EL (cell line): ENCODE results near the gene ARHGEF28.
A peak's percentile ranks its signal among the peaks of the same experiment; 100 is the strongest.

ENCODE experiments used
- DNase-seq: peaks from one replicate; pipeline ENCODE4 v3.0.0-alpha.2; 2016

Gene ARHGEF28

DNA sequence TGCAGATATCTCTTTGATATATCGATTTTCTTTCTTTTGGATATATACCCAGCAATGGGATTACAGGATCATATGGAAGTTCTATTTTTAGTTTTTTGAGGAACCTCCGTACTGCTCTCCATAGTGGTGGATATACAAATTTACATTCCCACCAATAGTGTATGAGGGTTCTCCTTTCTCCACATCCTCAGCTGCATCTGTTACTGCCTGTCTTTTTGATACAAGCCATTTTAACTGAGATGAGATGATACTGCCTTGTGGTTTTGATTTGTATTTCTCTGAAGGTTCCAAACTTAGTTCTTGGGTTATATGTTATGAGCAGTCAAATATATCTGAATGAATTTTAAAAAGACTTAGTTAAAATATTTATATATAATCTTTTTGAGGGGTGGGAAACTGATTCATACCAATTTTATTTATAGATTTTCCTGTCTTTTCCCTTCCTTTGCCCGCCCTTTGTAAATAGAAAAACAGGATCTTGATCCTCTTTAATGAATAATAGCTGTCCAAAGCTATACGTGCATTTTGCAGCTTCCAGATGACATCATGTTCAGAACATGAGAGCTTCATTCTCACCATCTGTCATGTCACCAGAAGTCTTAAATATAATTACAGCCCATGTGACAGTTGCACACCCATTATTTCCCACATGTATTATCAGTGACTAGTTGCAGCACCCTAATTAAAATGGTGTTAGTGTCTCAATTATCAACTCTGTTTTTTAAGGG is 6.2 kb upstream of the ARHGEF28 start:
- no peak for DNase-seq

DNA sequence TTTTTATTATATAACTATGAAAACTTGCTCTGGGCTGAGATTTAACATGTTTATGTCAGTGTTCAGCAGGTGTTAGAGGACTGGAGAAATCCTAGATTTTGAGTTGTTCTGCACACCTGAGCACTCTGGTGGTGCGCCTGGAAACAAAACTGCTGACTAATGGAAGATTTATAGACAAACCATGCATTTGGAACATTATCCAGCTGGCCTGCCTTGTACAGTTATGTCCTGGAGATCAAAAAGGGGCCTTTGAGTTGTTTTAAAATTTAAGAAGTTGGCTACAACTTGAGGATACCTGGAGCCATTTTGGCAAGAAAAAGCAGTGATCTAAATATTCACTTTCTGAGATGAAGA is 5.7 kb upstream of the ARHGEF28 start:
- no peak for DNase-seq

DNA sequence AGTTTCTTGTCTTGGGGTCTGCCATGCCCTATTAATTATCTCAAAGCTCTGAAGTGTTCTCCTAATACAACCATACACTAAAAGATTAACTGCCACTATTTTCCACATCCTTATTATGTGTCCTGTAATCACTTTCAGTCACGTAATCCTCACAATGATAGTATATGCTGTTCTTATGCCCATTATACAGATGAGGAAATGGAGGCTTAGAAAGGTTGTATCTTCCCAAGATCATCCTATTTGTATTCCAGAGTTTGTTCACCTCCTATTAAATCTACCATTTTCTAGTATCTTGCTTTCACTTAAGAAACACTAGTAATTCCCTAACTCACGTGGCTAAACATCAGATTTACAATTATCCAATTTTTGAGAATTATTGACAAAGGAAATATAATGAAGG is 2.9 kb upstream of the ARHGEF28 start:
- no peak for DNase-seq

- no peak for DNase-seq
Observed at GRCh38 chr5:73623901-73624404, 2.0 kb upstream of the ARHGEF28 start.

GRCh38 chr5:73624888-73625287 is 1.1 kb upstream of the ARHGEF28 start:
- DNase-seq, result no peak

- DNase-seq, result no peak
Observed at GRCh38 chr5:73625372-73625943, 538 bp upstream of the ARHGEF28 start.

GRCh38 chr5:73626814-73627313 is 868 bp downstream of the ARHGEF28 start:
- no peak for DNase-seq

GRCh38 chr5:73629456-73629855 is 3.5 kb downstream of the ARHGEF28 start:
- no peak for DNase-seq

DNA sequence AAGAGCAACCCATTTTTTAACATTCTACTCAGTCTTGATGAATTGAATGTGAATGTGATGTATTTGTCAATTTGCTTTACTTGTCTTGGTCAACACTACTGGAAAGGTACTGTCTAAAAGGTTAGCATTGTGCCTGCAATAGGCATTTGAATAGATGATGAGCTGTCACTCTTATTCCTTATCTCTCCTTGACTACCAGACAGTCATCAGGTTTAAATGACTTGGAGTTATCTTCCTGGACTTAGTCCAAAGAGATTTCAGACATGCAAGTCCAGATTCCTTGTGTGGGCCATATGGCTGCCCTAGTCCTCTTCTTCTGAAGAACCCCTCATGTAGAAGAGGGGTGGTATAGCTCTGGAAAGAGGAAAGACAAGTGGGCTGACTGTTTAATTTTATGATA is 4.8 kb downstream of the ARHGEF28 start:
- no peak for DNase-seq

DNA sequence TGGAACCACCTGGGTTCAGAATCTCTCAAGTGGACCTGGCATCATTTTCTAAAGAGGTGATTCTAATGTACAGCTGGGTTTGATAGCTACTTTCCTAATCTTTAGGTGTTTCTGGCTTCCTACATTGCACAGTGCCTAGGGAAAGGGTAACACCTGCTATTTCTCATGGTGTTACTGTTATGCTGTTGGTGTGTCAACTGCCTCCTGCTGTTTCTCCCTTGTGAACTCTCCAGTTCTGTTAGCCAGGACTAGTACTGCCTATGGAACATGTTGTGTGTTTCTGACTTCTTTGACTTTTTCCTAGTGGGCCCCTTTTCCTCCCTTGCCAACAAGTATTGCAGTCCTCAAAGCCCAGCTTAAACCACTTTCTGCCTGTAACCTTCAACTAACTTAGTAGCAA is 5.5 kb downstream of the ARHGEF28 start:
- no peak for DNase-seq

DNA sequence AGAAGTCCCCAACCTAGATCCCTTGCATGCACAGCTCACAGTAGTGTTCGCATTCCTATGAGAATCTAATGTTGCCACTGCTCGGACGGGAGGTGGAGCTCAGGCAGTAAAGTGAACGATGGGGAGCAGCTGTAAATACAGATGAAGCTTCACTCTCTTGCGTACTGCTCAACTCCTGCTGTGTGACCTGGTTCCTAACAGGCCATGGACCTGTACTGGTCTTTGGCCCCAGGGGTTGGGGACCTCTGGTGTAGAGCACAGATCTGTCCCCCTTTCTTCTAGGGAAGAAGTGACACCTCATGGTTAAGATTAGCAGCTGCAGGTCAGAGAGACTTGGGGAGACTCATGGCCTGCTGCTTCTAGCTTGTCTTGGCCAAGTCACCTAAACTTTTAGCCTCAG is 7.1 kb downstream of the ARHGEF28 start:
- DNase-seq, result no peak

- no peak for DNase-seq
Observed at GRCh38 chr5:73636408-73636807, 10.4 kb downstream of the ARHGEF28 start.

- no peak for DNase-seq
Observed at GRCh38 chr5:73637565-73637964, 11.6 kb downstream of the ARHGEF28 start.

DNA sequence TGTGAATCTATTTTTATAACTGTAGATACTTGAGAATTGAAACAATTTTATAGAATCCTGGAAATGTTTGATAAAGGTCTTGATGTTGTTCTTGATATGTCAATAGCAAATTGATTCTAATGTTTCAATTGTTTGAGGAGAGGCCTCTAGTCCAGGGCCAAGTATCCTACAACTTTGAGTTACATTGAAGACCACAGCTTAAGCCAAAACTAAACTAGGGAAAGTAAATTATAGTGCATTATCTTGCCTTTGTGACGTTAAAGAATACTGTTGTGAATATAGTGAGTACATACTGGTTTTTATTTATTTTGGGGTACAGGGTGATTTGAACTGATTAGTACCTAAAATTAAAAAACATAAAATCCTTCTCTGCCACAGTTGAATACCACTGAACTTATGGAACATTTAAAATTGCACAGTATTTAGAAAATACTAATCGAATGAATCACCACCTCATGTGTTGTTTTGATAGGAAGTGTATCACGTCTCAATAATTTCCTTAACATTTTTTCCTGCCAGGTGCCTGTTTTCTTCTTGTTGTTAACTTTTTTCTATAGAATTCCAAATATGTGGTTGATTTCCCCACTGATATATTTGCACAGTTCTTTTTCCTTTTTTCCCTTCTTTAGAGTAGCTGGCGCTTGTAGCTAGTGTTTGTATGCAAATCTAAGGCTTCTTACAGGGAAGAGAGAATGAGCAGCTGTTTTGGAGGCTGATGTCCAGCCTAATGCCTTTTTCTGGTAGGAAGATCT is 12.5 kb downstream of the ARHGEF28 start:
- peak; percentile 91 for DNase-seq

DNA sequence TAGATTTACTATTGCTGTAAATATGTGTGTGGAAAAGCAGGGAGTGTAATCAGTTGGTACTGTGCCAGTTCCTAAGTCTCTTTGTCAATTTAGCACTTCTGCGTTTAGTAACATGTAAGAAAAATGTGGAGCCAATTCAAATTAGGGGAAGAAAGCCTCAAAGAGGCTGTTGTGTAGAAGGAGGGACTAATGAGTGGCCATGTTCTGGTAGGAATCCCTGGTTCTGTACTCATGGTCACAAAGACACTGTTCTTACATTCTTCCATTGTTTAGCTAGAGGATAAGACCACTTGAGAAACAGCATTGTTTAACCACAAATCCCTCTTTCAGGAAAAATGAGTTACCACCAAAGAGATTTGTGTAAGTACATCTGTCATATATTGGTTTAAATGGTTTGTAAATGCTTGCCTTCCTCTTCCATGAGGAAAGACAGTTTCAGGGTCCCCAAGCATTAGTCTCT is 14.9 kb downstream of the ARHGEF28 start:
- peak; percentile 33 for DNase-seq

- no peak for DNase-seq
Observed at GRCh38 chr5:73641811-73642210, 15.8 kb downstream of the ARHGEF28 start.

GRCh38 chr5:73642344-73642743 is 16.3 kb downstream of the ARHGEF28 start:
- no peak for DNase-seq

DNA sequence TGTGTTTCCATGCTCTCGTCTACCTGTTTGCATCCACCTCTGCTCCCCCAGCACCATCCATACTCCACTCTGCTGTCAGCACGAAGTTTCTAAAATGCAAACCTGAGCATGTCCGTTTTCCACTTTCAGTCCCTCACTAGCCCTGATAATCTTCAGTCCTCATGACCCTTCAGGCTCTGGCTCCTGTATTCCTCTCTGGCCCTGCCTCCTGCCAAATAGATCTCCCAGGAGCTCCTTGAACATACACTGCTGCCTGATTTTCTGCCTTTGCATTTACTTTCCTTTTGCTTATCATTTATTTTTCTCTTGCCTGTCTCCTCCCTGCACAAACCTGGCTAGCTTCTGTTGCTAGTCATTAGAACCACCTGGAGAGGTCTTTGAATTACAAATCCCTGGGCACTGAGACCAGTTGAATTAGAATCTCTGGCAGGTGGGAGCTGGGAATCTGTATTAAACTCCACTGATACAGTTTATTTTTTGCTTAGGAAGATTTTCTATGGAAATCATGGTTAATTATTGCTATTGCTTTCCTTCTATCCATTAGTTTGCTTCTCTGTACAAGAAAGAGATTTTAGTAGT is 18.5 kb downstream of the ARHGEF28 start:
- DNase-seq, result no peak

GRCh38 chr5:73647721-73648120 is 21.7 kb downstream of the ARHGEF28 start:
- no peak for DNase-seq

DNA sequence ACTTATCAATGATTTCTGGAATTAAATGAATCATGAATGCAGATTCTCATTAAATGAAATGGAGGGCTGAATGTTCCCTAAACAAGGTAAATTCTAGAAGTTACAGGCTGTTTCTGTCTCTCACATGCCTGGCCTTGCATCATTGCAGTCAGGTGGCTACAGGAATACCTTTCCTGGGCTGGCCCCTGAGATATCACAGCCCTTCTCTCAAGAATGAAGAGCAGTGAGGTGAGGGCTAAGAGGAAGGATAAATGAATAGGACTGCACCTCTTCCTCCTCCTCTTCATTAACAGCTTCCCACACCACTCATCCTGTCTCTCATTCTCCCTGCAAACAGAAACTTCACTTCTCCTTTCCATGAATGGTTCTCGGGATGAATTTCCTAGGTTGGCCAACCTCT is 22.5 kb downstream of the ARHGEF28 start:
- DNase-seq, result no peak

GRCh38 chr5:73649926-73650325 is 23.9 kb downstream of the ARHGEF28 start:
- DNase-seq, result no peak

DNA sequence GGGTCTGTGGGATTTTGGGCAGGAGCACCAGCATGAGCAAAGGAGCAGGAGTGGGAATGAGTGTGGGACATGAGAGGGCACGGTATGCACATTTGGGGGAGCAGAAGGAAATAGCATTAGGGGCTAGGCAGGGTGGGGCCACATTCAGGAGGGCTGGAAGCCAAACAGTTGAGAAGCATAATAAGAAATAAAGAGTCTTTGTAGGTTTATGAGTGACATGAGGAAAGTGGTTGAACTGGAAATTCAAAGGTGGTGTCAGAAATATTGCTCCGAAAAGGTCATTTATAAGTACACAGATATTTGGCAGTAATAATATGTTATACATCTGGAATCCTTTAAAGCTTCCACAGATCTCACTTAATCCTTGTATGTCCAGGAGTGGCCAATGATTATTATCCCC is 26.4 kb downstream of the ARHGEF28 start:
- no peak for DNase-seq

DNA sequence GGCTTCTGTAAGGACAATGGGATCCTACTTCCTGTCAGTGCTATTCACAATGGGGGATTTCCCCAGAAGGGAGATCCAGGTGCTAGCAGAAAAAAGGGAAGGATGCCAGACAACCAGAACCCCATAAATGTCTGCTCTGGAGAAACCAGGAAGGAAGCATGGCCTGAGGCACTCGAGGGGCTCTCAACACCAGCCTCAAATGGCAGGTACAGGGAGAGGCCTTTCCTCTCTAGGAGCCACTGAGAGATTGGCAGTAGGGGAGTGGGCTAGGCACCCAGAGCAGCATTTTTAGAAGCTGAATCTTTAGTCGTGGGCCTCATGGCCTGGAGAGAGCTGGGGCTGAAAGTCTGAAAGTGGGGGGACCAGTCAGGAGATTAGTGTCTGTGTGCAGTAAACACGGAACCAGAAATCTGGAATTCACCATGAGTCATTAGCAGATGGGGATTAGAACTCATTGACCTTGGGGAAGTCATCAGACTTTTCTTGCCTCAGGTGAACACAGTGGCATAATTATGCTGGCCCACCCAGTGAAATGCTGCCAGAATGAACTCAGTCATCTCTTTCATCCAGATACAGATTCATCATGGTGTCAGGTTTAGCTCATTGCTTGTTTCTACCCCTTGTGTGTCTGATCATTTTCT is 28.3 kb downstream of the ARHGEF28 start:
- DNase-seq, result peak; percentile 78
